Sigmoid colon (tissue), 7 donors: Measurements from ENCODE around the gene CLBA1. TPM values are rescaled to one million over a fixed set of nuclear protein-coding genes. Genes with fewer than 3 reads are reported as not detected.

Experiments
- DNase-seq: peaks from one replicate; pipeline ENCODE4 v3.0.0-alpha.2; 2019
- H3K27ac ChIP-seq, 4 donors: fragments of 200-600 bp; sonication (generic); one replicate each; pipeline ENCODE4 v1.5.1; 2016 to 2019; ENCODE audit warnings: mild to moderate bottlenecking in 1 of 4
- H3K27me3 ChIP-seq, 3 donors: fragments of 200-600 bp; sonication (generic); one replicate each; pipeline ENCODE4 v1.5.1; 2019; ENCODE audit warnings: mild to moderate bottlenecking in 1 of 3
- H3K36me3 ChIP-seq, 4 donors: fragments of 200-600 bp; sonication (generic); one replicate each; pipeline ENCODE4 v1.5.1; 2016 to 2019
- H3K4me1 ChIP-seq, 4 donors: fragments of 200-600 bp; sonication (generic); one replicate each; pipeline ENCODE4 v1.5.1; 2017 to 2019
- H3K4me3 ChIP-seq, 4 donors: fragments of 200-600 bp; sonication (generic); one replicate each; pipeline ENCODE4 v1.5.1; 2017 to 2019; ENCODE audit warnings: mild to moderate bottlenecking in 2 of 4, moderate library complexity in 1 of 4
- H3K9me3 ChIP-seq, 4 donors: fragments of 200-600 bp in 3 of 4; sonication (generic) in 3 of 4; one replicate each; pipeline versions ENCODE4 v1.5.1 to v1.6.1; 2013 to 2019
- EP300 ChIP-seq, 4 donors: sonication (generic); formaldehyde crosslinking; IDR thresholded peaks; one replicate each; pipeline ENCODE4 v1.6.1; 2017; ENCODE audit warnings: antibody characterized with exemption in 4 of 4
- POLR2A ChIP-seq, 2 donors: fragments of 450-650 bp; IDR thresholded peaks; one replicate each; pipeline ENCODE4 v1.6.1; 2016; ENCODE audit warnings: antibody characterized with exemption in 2 of 2, mild to moderate bottlenecking in 2 of 2, moderate library complexity in 2 of 2
- POLR2AphosphoS5 ChIP-seq, 4 donors: sonication (generic); formaldehyde crosslinking; IDR thresholded peaks; one replicate each; pipeline ENCODE4 v1.6.1; 2017; ENCODE audit warnings: antibody characterized with exemption in 4 of 4
- WGBS, 2 donors: extraction: QIAGEN DNeasy Blood & Tissue Kit; methylation state at CpG; one replicate each; pipeline ENCODE4 v1.1.7; 2013; 5-methylcytosine and 5-hydroxymethylcytosine counted together
- intact Hi-C: fragments of 100-400 bp; cut with DNase I; formaldehyde crosslinking; loops from one replicate; pipeline ENCODE4 v1.15.1; 2023
- polyA plus RNA-seq, 3 donors: library from polyadenylated mRNA; stranded (reverse); fragments of 200-250 nt; gene quantifications; one replicate each; pipeline ENCODE4 v1.2.3, GENCODE V29; 2013
- total RNA-seq, 4 donors: library from RNA; depleted of rRNA; stranded (reverse); fragments of >200 nt; gene quantifications; one replicate each; pipeline ENCODE4 v1.1.0, GENCODE V29; 2016
- TF ChIP-seq, protein P1 (sequence below), 4 experiments: fragments of 450-650 bp in 3 of 4; fragments of 200-600 bp in 1 of 4; IDR thresholded peaks; one replicate each; pipeline ENCODE4 v1.5.1; 2016 to 2019; ENCODE audit warnings: antibody characterized with exemption in 4 of 4, mild to moderate bottlenecking in 3 of 4, moderate library complexity in 2 of 4
- donor health status: healthy with polysubstance abuse.
- donor health status: Bipolar disorder and iron deficiency.
- donor health status: healthy.

The CLBA1 gene
- total and polyA plus RNA-seq, 7 donors, result 2.8 to 8.4 (median 3.3) TPM

DNA sequence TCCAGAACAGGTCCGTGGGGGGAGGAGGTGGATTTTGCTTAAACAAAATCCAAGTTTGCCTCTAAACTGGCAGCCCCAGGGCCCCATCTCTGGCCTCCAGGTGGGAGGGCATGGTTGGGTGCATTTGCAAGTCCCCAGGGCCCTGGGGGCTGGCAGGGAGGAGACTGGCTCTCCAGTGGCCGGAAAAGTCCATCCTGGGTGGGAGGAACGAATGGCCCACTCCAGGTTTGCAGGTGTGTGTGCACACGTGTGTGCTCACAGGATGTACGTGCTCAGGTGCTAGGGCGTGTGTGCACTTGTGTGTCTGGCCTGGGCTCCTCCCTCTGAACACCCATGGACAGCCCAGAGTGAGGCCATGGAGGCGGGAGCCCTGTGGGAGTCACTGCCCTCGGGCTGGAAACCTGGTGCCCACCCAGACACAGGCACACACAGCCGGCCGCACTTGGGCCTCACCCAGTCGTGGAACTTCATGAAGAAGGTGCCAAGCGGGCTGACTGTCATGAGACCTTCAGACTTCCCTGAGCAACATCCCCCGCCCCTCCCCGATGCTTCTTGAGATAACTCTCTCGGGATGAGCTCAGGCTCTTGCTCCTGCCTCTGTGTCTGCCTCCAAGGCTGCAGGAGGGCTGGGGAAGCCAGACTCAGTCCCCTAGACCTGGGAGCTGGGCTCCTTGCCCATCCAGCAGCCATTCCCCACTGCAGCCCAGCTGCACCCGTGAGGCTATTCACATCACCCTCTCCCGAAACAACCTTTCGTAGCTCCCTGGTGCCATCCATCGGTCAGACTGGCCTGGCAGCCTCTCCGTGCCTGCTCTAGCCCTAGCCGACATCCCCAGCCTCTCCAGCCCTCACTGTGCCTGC lies 16.8 kb upstream of the CLBA1 start:
- TF ChIP-seq POLR2A (IDR thresholded peaks at IDR 0.05) (no peak), EP300 (IDR thresholded peaks at IDR 0.05) (no peak), POLR2AphosphoS5 (IDR thresholded peaks at IDR 0.05) (peak in 2 of 4 donors; percentile 17 to 19)
- TF ChIP-seq, protein P1, sequence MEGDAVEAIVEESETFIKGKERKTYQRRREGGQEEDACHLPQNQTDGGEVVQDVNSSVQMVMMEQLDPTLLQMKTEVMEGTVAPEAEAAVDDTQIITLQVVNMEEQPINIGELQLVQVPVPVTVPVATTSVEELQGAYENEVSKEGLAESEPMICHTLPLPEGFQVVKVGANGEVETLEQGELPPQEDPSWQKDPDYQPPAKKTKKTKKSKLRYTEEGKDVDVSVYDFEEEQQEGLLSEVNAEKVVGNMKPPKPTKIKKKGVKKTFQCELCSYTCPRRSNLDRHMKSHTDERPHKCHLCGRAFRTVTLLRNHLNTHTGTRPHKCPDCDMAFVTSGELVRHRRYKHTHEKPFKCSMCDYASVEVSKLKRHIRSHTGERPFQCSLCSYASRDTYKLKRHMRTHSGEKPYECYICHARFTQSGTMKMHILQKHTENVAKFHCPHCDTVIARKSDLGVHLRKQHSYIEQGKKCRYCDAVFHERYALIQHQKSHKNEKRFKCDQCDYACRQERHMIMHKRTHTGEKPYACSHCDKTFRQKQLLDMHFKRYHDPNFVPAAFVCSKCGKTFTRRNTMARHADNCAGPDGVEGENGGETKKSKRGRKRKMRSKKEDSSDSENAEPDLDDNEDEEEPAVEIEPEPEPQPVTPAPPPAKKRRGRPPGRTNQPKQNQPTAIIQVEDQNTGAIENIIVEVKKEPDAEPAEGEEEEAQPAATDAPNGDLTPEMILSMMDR (IDR thresholded peaks at IDR 0.05), result peak in 1 of 4 experiments; percentile 23
- Histone ChIP-seq H3K4me1 (peaks cover 0 to 82% (median 80%) of the 10 kb centered on the region in 4 donors), H3K4me3 (peak overlapping the region; percentile 49 to 64 (median 56)), H3K27me3 (no peaks in the 10 kb centered on the region), H3K27ac (peak overlapping the region; percentile 90 to 97 (median 96)), H3K9me3 (no peaks in the 10 kb centered on the region), H3K36me3 (no peaks in the 10 kb centered on the region)
- DNase-seq, result peak; percentile 88
- intact Hi-C loops, result loop anchor here (1.0 kb wide), 1 partner anchor 53 kb away; the partner anchor contains the start of gene CDCA4
- 33 to 58% methylated on average over 21 of the region's 21 CpGs for WGBS, 2 donors

DNA sequence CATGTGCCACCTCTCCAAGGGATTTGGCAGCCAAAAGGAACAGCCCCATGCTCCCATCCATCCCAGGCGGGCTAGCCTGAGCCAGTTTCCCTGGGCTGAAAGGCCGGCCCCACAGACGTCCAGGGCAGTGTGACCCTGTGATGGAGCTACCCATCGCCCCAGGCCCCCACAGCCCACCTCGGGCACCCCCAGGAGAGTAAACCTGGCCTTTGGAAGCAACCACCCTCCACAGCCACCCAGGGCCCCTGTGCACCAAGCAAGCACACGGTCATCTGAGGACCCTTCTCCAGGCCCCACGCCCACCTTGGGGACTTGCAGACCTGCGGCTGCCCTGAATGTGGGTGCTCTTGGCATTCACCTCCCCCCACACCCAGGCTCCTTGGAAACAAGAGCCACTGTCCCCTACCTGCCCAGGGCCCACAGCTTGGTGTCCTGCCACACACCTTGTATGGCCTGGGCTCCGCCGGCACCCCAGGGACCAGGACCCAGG lies 15.8 kb upstream of the CLBA1 start:
- no peaks in the 10 kb centered on the region for H3K9me3 ChIP-seq
- H3K27me3 ChIP-seq, result no peaks in the 10 kb centered on the region
- 86 to 91% methylated on average over 10 of the region's 10 CpGs for WGBS, 2 donors
- DNase-seq, result no peak
- peaks cover 0 to 92% (median 90%) of the 10 kb centered on the region in 4 donors for H3K4me1 ChIP-seq
- intact Hi-C loops, result no loop called here
- peak overlapping the region; percentile 90 to 97 (median 96) for H3K27ac ChIP-seq
- TF ChIP-seq, protein P1 (IDR thresholded peaks at IDR 0.05), result no peak
- no peak for TF ChIP-seq POLR2AphosphoS5 (IDR thresholded peaks at IDR 0.05)
- no peak for TF ChIP-seq EP300 (IDR thresholded peaks at IDR 0.05)
- TF ChIP-seq POLR2A (IDR thresholded peaks at IDR 0.05), result no peak
- H3K4me3 ChIP-seq, result peak overlapping the region; percentile 49 to 64 (median 56)
- H3K36me3 ChIP-seq, result no peaks in the 10 kb centered on the region

DNA sequence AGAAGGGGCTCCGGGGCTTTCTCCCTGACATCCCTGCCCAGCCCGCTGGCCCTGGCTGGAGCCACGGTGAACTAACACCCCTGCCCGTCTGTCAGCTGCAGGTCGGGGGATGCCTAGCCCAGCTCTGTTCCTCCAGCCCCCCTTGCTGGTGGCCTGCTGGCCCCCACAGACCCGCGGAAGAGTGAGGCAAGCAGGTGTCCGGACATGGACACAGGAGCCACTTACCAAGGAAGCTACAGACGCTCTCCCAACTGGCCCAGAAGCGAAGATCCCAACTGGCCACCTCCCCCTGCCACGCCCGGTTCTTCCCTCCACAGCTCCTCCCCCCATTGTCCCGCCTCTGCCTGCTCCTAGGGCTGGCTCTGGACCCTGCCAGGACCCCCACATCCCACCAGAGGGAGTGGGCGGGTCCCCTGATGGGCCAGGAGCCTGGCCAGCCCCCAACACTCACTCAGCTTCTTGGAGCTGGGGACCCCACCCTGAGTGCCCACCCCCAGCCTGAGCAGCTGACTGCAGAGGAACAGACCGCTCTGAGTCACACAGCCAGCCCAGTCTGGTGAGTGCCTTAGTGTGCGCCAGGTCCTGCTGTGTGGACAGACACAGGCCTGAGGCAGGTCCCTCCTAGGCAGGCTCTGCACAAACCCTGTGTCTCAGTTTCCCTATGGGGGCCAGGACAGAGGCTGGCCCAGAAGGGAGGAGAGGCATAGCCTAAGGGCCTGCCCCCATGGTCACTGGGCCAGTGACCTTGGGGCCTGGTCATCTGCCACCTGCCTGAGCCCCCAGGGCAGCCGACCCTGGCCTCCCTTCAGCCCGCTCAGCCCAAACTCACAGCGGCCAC lies 15.1 kb upstream of the CLBA1 start:
- WGBS, 2 donors, result 69 to 77% methylated on average over 19 of the region's 19 CpGs
- H3K4me1 ChIP-seq, result peaks cover 0 to 99% (median 96%) of the 10 kb centered on the region in 4 donors
- peak overlapping the region; percentile 90 to 97 (median 96) for H3K27ac ChIP-seq
- DNase-seq, result peak; percentile 97
- intact Hi-C loops, result no loop called here
- TF ChIP-seq POLR2AphosphoS5 (IDR thresholded peaks at IDR 0.05), result peak; percentile 88 to 94 (median 90)
- peak; percentile 57 to 67 for TF ChIP-seq POLR2A (IDR thresholded peaks at IDR 0.05)
- TF ChIP-seq EP300 (IDR thresholded peaks at IDR 0.05), result no peak
- H3K4me3 ChIP-seq, result peak overlapping the region; percentile 49 to 64 (median 56)
- H3K27me3 ChIP-seq, result no peaks in the 10 kb centered on the region
- no peaks in the 10 kb centered on the region for H3K36me3 ChIP-seq
- H3K9me3 ChIP-seq, result no peaks in the 10 kb centered on the region

DNA sequence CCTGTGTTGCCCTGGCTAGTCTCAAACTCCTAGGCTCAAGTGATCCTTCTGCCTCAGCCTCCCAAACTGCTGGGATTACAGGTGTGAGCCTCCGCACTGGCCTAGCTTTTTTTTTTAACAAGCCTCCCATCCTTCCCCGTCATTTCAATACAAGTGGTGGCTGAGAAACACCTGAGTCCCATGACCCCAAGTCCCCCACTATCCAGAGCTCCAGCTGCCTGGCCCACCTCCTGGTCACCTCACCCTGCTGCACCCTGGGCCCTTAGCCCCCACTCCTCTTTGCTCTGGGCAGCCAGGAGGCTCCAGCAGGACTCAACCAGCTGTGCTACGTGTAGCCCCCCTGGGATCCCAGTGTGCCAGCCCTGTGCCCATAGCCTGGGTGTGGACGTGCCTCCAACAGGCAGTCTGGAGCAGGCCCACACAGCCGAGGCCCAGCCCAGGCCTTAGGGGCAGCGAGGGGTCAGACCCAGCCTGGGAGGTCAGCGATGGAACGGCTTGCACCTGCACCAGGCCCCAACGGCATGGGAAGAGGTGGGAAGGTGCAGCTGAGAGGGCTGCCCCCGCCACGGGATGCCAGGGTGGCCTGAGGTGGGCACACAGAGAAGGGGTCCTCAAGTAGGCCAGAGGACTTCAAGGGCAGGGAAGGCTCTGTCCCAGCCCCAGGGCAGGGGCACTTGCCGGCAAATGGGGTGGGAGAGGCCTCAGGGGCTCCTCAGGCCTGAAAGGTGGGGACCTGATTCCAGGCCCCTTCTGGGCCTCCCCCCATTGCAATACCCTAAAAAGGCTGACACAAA lies 13.9 kb upstream of the CLBA1 start:
- H3K4me3 ChIP-seq, result no peak overlapping the region
- no peak for DNase-seq
- intact Hi-C loops, result no loop called here
- H3K4me1 ChIP-seq, result peaks cover 0 to 100% (median 96%) of the 10 kb centered on the region in 4 donors
- TF ChIP-seq POLR2AphosphoS5 (IDR thresholded peaks at IDR 0.05) (no peak), POLR2A (IDR thresholded peaks at IDR 0.05) (no peak), EP300 (IDR thresholded peaks at IDR 0.05) (no peak)
- TF ChIP-seq, protein P1 (IDR thresholded peaks at IDR 0.05), result no peak
- no peaks in the 10 kb centered on the region for H3K9me3 ChIP-seq
- no peaks in the 10 kb centered on the region for H3K27me3 ChIP-seq
- 54 to 88% methylated on average over 12 of the region's 12 CpGs for WGBS, 2 donors
- no peaks in the 10 kb centered on the region for H3K36me3 ChIP-seq
- peak overlapping the region; percentile 90 to 97 (median 96) for H3K27ac ChIP-seq
